NCI-H226 (cell line): ENCODE measurements around the gene PATE4.
A peak's percentile ranks its signal among the peaks of the same experiment; 100 is the strongest.
"Not testable (repeated sequence)": the region's sequence is repeated elsewhere in the genome, so short reads cannot be mapped to it uniquely, and the experiment has no call there.

Experiments used
- DNase-seq: peaks from one replicate; pipeline ENCODE4 v3.0.0-alpha.2; 2015

PATE4 gene

GRCh38 chr11:125833016-125833415 is at the start of gene PATE4:
Gene PATE4, plus strand, starts transcription at chr11:125833316. Its CDS starts 44 bp downstream, at chr11:125833360.
- no peak for DNase-seq

DNA sequence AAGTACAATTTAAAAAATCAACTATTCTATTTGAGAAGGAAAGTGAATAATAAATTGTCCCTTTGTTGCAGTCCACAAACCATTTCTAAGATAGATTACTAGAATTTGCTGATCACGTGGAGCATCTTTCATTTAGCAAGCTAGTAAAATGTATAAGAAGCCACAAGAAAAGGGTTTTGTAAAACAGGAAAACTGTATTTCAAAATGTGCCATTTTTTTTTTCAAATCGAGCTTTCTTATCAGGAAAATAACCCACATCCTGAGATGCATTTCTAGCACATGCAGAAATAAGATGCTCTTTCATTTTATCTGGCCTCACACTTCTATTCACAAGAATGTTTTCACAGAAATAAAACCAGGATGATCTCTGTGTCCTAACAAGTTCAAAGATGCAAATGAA is 48.4 kb upstream of the PATE4 start:
- DNase-seq: no peak

DNA sequence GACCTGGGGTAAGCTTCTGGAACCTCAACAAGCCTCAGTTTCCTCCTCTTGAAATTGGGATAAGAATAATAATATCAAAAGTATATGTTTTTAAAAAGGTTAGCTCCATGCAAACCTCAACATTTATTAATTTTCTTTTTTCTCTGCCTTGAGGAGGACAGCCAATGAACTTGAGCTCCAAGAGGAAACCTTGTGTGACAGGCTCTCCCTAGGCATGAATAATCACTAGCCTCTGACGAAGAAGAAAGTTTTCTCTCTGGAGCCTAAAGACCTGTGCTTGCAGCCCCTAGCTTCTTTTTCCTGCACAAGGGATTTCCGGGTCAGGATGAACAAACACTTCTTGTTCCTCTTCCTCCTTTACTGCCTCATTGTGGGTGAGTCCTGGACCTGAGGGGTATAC is 45.3 kb upstream of the PATE4 start, which contains the start of gene PATE3:
PATE3 (plus strand) TSS at position 301 of the 400 bp plus-strand sequence; CDS start at position 326, 25 bp downstream.
- DNase-seq: no peak

DNA sequence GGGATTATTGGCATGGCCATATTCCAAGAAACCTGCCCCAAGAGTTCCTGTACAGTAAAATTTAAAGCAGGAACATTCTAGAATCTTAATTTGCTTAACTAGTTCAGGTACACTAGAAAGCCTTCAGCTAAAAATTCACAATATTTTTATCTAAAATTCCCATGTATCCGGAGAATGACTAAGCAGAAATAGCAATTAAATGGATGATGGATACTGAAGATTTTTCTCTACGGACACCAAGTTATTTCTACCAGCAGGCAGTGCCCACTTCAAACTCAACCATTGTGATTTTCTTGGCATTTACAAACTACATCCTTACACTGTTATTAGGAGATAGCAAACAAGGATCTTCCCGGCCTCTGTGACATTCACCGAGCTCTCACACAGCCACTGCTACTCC is 42.3 kb upstream of the PATE4 start:
- no peak for DNase-seq

DNA sequence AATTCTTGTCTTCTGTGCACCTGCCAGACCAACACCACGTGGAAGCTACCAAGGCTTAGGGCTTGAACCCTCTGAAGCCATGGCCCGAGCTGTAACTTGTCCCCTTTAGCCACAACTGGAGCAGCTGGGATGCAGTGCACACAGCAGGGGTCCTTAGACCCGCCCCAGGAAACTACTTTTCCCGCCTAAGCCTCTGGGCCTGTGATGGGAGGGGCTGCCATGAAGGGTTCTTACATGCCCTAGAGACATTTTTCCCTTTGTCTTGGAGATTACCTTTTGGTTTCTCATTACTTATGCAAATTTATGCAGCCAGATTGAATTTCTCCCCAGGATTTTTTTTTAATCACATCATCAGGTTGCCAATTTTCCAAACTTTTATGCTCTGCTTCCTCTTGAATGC is 35.5 kb upstream of the PATE4 start:
- no peak for DNase-seq

DNA sequence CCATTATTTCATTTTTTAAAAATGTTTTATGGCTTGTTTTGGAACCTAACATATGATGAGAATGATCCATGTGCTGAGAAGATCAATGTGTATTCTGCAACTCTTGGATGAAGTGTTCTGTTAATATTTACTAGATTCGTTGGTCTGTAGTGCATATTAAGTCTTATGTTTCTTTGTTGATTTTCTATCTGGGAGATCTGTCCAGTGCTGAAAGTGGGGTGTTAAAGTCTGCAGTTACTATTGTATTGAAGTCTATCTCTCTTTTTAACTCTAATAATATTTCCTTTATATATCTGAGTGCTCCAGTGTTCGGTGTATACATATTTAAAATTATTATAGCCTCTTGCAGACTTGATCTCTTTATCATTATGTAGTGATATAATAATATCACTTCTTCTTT is 33.3 kb upstream of the PATE4 start:
- no peak for DNase-seq

- no peak for DNase-seq
These were observed 30.7 kb upstream of the PATE4 start for GRCh38 chr11:125802387-125802786.

- DNase-seq: peak; percentile 26
These were observed 25.2 kb upstream of the PATE4 start for GRCh38 chr11:125807909-125808308.

DNA sequence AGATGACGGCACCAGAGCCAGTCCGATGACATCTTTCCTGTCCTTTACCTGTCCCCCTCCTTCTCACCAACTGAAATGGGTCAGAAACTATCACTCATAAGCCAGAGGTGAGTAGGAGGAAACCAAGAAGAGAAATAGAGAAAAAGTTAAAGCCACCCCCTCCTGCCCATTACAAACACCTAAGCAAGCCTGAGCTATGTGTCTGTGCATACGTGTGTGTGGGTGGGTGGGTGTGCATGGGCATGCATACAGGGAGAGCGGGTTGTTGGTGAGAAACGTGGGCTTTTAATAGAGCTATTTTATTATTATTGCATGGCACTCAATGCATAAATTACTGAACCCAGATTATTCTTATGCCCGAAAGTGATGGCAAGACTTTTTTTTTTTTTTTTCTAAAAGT is 2.6 kb downstream of the PATE4 start:
- DNase-seq: no peak

DNA sequence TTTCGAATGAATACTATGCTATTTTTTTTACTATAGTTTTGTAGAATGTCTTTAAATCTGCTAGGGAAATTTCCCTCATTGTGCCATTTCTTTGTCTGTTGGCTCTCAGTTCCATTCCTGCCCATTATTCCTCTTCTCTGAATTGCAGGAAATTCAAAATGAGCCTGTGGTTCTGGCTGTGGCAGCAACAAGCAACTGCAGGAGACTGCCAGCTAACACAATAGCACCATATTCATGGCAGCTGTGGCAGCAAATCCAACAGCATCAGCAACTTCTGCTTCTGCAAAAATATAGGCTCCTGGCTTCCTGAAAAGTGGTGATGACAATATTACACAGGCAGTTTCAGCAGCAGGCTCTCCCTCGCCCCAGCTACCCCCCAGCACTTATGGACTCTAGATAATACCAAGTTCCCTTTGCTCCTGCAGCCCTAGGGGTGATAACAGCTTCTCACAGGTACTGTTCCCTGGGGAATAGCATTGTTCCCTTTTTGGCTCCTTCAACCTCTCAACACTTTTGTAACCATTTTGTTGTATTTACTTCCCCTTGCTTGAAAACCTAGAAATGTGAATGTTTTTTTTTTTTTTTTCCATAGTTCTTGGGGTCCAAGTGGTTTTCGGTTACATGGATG is 9.3 kb downstream of the PATE4 start:
- no peak for DNase-seq

DNA sequence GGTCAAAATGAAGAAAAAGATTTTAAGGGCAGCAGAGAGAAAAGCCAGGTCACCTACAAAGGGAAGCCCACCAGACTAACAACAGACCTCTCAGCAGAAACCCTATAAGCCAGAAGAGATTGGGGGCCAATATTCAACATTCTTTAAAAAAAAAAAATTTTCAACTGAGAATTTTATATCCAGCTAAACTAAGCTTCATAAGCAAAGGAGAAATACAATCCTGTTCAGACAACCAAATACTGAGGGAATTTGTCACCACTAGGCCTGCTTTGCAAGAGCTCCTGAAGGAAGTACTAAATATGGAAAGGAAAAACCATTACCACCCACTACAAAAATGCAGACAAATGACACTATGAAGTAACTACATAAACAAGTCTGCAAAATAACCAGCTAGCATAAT is 13.1 kb downstream of the PATE4 start:
- DNase-seq: no peak

GRCh38 chr11:125857670-125858069 is 24.6 kb downstream of the PATE4 start:
- not testable (repeated sequence) for DNase-seq

GRCh38 chr11:125862786-125863185 is 29.7 kb downstream of the PATE4 start:
- not testable (repeated sequence) for DNase-seq

DNA sequence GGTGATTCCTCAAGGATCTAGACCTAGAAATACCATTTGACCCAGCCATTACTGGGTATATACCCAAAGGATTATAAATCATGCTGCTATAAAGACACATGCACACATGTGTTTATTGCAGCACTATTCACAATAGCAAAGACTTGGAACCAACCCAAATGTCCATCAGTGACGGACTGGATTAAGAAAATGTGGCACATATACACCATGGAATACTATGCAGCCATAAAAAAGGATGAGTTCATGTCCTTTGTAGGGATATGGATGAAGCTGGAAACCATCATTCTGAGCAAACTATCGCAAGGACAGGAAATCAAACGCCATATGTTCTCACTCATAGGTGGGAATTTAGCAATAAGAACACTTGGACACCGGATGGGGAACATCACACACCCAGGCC is 32.2 kb downstream of the PATE4 start:
- DNase-seq: not testable (repeated sequence)

GRCh38 chr11:125869521-125869920 is 36.4 kb downstream of the PATE4 start:
- DNase-seq: no peak

- DNase-seq: peak; percentile 6
These were observed 38.4 kb downstream of the PATE4 start for GRCh38 chr11:125871391-125872137.

DNA sequence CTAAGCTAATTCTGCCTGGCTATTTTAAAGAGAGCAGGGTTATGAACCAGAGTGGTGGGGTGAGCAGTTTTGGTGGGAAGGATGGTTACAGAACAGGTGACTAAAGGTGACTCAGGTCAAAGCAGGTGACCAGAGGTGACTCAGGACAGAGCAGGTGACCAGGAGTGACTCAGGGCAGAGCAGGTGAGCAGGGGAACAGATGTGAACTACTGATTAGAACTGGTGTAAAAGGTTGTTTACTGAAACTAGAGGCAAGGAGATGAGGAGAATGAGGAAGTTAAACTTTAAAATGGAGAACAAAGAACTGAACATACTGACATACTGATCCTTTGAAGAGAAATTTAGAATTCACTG is 39.0 kb downstream of the PATE4 start:
- DNase-seq: no peak

GRCh38 chr11:125873881-125874555 is 40.9 kb downstream of the PATE4 start:
- no peak for DNase-seq

GRCh38 chr11:125874556-125875124 is 41.5 kb downstream of the PATE4 start:
- DNase-seq: peak; percentile 39

DNA sequence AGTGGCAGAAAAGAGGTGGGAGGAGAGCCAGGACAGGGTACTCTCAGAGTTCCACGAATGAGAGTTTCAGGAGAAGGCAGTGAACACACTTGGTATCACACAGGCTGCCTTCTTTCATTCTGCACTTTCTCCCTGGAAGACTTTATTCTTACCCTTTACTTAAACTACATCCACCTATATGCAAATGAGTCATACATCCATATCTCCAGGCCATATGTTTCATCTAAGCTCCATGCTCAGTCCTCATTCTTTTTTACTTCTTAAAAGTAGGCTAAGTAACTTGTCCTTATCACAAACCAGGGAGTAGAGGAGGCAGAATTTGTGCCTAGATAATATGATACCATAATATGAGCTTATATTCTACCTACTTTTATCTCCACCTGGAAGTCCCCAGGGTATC is 48.2 kb downstream of the PATE4 start:
- DNase-seq: no peak

- DNase-seq: peak; percentile 19
These were observed 50.3 kb downstream of the PATE4 start for GRCh38 chr11:125883375-125883774.

GRCh38 chr11:125886997-125887372 is 53.9 kb downstream of the PATE4 start:
- DNase-seq: peak; percentile 56
